HUES64 (cell line): ENCODE data around the gene WARS2.

Experiments
- H3K27ac ChIP-seq: 2 replicates; pipeline ENCODE4 v1.7.0; 2013; ENCODE audit warnings: low read depth, low read length, inconsistent platforms
- H3K27me3 ChIP-seq: 2 replicates; pipeline ENCODE4 v1.6.1; 2013; ENCODE audit warnings: mild to moderate bottlenecking, low read length; ENCODE audit not compliant: insufficient read depth
- H3K36me3 ChIP-seq: 2 replicates; pipeline ENCODE4 v1.6.1; 2013; ENCODE audit warnings: mild to moderate bottlenecking, low read length; ENCODE audit not compliant: insufficient read depth
- H3K4me1 ChIP-seq: 2 replicates; pipeline ENCODE4 v1.6.1; 2013; ENCODE audit warnings: mild to moderate bottlenecking, low read length, moderate library complexity; ENCODE audit not compliant: insufficient read depth
- H3K4me3 ChIP-seq: 2 replicates; pipeline ENCODE4 v1.5.1; 2013; ENCODE audit warnings: mild to moderate bottlenecking, low read length, moderate library complexity
- H3K9ac ChIP-seq: 2 replicates; pipeline ENCODE4 v1.6.1; 2013; ENCODE audit warnings: mild to moderate bottlenecking, low read depth, low read length
- H3K9me3 ChIP-seq: 2 replicates; pipeline ENCODE4 v1.6.1; 2013; ENCODE audit warnings: low read depth, low read length; ENCODE audit not compliant: insufficient read depth
- WGBS: fragments of 150-250, 120-280 bp; methylation state at CpG from one replicate; pipeline ENCODE4 v1.1.7; 2013; ENCODE audit warnings: missing lambda C conversion rate; 5-methylcytosine and 5-hydroxymethylcytosine counted together

Gene WARS2

GRCh38 chr1:119112791-119113190, 27.7 kb downstream of the WARS2 start:
- H3K27me3 ChIP-seq = no peaks in the 10 kb centered on the region
- no peaks in the 10 kb centered on the region for H3K9me3 ChIP-seq
- peaks cover 21% of the 10 kb centered on the region for H3K4me1 ChIP-seq
- no peaks in the 10 kb centered on the region for H3K36me3 ChIP-seq
- no peak overlapping the region for H3K27ac ChIP-seq
- no peak overlapping the region for H3K4me3 ChIP-seq
- no peak overlapping the region for H3K9ac ChIP-seq
- 93% methylated on average over 1 of the region's 1 CpG for WGBS

DNA sequence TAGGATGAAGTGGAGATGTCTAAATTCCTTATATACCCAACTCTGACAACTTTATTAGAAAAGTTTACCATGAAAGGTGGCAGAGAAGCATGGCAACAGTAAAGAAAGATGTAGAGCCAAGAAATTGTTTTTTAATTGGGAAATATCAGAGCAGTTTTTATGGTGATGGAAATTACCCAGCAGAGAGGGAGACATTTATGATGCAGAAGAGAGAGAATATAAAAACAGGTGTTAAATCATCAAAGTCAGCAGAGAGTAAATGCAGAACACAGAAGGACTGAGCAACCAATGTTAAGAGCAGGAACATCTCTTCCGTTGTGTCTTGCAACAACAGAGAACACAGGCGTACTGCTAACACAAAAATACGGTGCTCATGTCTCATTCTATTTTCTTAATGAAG, 28.2 kb downstream of the WARS2 start:
- peaks cover 21% of the 10 kb centered on the region for H3K4me1 ChIP-seq
- 97% methylated on average over 3 of the region's 3 CpGs for WGBS
- H3K9me3 ChIP-seq = no peaks in the 10 kb centered on the region
- H3K4me3 ChIP-seq = no peak overlapping the region
- H3K9ac ChIP-seq = no peak overlapping the region
- H3K27me3 ChIP-seq = no peaks in the 10 kb centered on the region
- H3K36me3 ChIP-seq = no peaks in the 10 kb centered on the region
- H3K27ac ChIP-seq = no peak overlapping the region

- no peaks in the 10 kb centered on the region for H3K27me3 ChIP-seq
- H3K36me3 ChIP-seq = no peaks in the 10 kb centered on the region
- no peak overlapping the region for H3K4me3 ChIP-seq
- H3K9me3 ChIP-seq = no peaks in the 10 kb centered on the region
- WGBS = 90% methylated on average over 1 of the region's 1 CpG
- no peak overlapping the region for H3K27ac ChIP-seq
- no peak overlapping the region for H3K9ac ChIP-seq
- H3K4me1 ChIP-seq = no peaks in the 10 kb centered on the region
Observed at GRCh38 chr1:119108988-119109387, 31.5 kb downstream of the WARS2 start.

DNA sequence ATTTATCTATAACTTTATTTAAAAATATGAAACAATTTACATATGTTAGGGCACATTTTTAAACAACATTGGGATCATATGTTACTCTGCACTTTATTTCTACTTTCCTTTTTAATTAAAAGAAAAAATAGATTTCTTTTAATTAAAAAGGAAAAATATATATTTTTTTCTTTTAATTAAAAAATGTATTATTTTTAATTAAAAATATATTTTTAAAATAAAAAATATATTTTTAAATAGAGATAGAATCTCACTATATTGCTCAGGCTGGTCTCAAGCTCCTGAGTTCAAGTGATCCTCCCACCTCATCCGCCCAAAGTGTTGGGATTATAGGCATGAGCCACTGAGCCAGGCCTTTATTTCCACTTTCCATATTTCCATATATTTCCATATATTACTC, 36.7 kb downstream of the WARS2 start:
- no peaks in the 10 kb centered on the region for H3K4me1 ChIP-seq
- H3K4me3 ChIP-seq = no peak overlapping the region
- H3K27me3 ChIP-seq = no peaks in the 10 kb centered on the region
- H3K9me3 ChIP-seq = no peaks in the 10 kb centered on the region
- WGBS = 97% methylated on average over 1 of the region's 1 CpG
- no peaks in the 10 kb centered on the region for H3K36me3 ChIP-seq
- no peak overlapping the region for H3K9ac ChIP-seq
- H3K27ac ChIP-seq = no peak overlapping the region

DNA sequence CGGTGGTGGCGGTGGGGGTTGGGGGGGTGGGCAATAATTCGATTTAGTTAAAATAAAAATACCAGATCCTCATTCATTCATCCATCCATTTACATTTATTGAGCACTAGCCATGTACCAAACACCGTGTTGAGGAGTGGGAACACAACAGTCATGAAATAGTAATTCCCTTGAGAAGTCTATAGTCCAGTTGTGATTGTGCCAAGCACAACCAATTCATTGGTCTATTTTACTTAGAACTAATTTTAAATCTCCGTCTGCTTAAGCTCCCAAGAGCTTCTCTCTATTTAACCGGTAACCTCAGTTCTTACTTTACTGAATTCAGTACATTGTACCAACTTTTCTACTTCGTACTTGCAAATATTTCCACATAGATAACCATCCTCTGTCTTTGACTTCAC, 38.4 kb downstream of the WARS2 start:
- H3K9me3 ChIP-seq = no peaks in the 10 kb centered on the region
- H3K4me3 ChIP-seq = no peak overlapping the region
- 89% methylated on average over 4 of the region's 7 CpGs for WGBS
- 0 out of 2 replicates have a peak, but pooled peaks cover 5% of the 10 kb centered on the region for H3K4me1 ChIP-seq
- H3K36me3 ChIP-seq = no peaks in the 10 kb centered on the region
- no peaks in the 10 kb centered on the region for H3K27me3 ChIP-seq
- no peak overlapping the region for H3K9ac ChIP-seq
- H3K27ac ChIP-seq = no peak overlapping the region

DNA sequence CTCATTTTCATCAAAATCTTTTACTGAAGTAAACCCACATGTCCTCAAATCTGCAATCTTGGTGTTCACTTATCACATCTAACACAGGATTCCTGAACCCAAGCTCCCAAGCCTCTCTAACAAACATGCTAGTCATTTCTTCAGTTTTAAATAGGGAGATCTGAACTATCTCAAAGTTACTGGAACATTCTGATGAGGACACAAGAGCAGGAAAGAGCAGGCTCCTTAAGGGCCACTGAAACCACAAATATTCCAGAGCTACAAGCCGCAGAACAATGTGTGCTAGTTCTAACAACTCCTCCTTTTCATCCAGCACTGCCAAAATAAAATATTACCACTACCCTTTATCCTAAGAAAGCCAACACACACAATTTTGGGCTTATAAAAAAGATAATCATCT, 38.9 kb downstream of the WARS2 start:
- peaks cover 5% of the 10 kb centered on the region; the same call in 1 of the 2 replicates for H3K4me1 ChIP-seq
- H3K27me3 ChIP-seq = no peaks in the 10 kb centered on the region
- 92% methylated on average over 1 of the region's 1 CpG for WGBS
- no peaks in the 10 kb centered on the region for H3K36me3 ChIP-seq
- H3K9me3 ChIP-seq = no peaks in the 10 kb centered on the region
- H3K4me3 ChIP-seq = no peak overlapping the region
- H3K9ac ChIP-seq = no peak overlapping the region
- no peak overlapping the region for H3K27ac ChIP-seq

DNA sequence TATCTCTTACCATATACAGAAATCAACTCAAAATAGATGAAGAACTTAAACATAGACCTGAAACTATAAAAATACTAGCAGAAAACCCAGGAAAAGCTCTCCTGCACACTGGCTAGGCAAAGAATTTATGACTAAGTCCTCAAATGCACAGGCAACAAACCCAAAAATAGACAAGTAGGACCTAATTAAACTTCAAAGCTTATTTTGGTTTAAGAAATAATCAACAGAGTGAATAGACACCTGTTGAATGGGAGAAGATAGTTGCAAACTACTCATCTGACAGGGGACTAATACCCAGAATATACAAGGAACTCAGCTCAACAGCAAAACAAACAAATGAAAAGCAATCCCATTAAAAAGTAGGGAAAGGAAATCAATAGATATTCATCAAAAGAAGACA, 40.7 kb downstream of the WARS2 start:
- H3K9ac ChIP-seq = no peak overlapping the region
- H3K36me3 ChIP-seq = no peaks in the 10 kb centered on the region
- H3K27ac ChIP-seq = no peak overlapping the region
- no peaks in the 10 kb centered on the region for H3K27me3 ChIP-seq
- no peak overlapping the region for H3K4me3 ChIP-seq
- peaks cover 5% of the 10 kb centered on the region; the same call in 1 of the 2 replicates for H3K4me1 ChIP-seq
- no peaks in the 10 kb centered on the region for H3K9me3 ChIP-seq

- H3K27me3 ChIP-seq = no peaks in the 10 kb centered on the region
- no peaks in the 10 kb centered on the region for H3K9me3 ChIP-seq
- H3K27ac ChIP-seq = no peak overlapping the region
- H3K4me1 ChIP-seq = peaks cover 5% of the 10 kb centered on the region; the same call in 1 of the 2 replicates
- WGBS = 73% methylated on average over 3 of the region's 3 CpGs
- no peaks in the 10 kb centered on the region for H3K36me3 ChIP-seq
- no peak overlapping the region for H3K4me3 ChIP-seq
- H3K9ac ChIP-seq = no peak overlapping the region
Observed at GRCh38 chr1:119097380-119097779, 43.1 kb downstream of the WARS2 start.

DNA sequence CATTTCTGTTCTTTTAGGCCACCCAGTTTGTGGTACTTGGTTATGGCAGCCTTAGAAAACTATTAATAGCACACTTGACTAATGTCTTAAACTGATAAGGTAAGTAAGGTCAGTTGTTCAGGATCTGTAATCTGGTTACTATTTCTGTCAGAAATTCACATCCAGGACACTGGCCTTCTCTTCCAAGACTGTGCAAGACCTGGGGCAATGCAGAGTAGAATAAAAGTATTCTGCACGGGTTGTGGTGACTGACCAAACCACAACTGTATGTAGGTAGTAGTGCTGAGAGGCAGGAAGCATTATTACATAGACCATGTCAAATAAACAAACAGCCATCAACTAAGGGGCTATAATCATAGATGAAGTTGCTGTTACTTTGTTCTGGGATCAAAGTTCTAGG, 46.7 kb downstream of the WARS2 start:
- Histone ChIP-seq H3K27ac (no peak overlapping the region), H3K36me3 (no peaks in the 10 kb centered on the region), H3K4me1 (peaks cover 5% of the 10 kb centered on the region; the same call in 1 of the 2 replicates), H3K4me3 (no peak overlapping the region), H3K9me3 (0 out of 2 replicates have a peak, but pooled peaks cover 3% of the 10 kb centered on the region), H3K9ac (no peak overlapping the region), H3K27me3 (no peaks in the 10 kb centered on the region)
- no CpG with 5 or more reads among the region's 1 CpG for WGBS

GRCh38 chr1:119091618-119092017, 48.8 kb downstream of the WARS2 start:
- WGBS = 93% methylated on average over 4 of the region's 4 CpGs
- Histone ChIP-seq H3K27me3 (no peaks in the 10 kb centered on the region), H3K9me3 (0 out of 2 replicates have a peak, but pooled peaks cover 3% of the 10 kb centered on the region), H3K36me3 (no peaks in the 10 kb centered on the region), H3K27ac (no peak overlapping the region), H3K4me1 (peaks cover 14% of the 10 kb centered on the region), H3K9ac (no peak overlapping the region), H3K4me3 (no peak overlapping the region)

DNA sequence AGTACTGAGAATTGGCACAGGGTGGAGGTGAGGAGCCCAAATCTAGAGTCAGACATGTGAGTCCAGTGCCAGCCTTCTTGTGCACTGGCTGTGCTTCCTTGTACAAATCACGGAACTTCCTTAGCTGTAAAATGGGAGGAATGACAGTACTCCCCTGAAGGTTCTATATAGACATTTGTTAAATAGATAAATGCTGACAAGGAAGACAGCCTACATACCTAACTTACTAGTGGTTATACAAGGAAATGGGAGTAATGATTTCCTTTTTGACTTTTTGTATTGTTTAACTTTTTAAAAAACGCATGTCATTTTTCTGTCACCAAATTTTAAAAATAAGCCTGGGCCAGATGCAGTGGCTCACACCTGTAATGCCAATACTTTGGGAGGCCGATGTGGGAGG, 50.2 kb downstream of the WARS2 start:
- 0 out of 2 replicates have a peak, but pooled peaks cover 3% of the 10 kb centered on the region for H3K9me3 ChIP-seq
- no peak overlapping the region for H3K27ac ChIP-seq
- H3K9ac ChIP-seq = no peak overlapping the region
- H3K4me3 ChIP-seq = no peak overlapping the region
- no peaks in the 10 kb centered on the region for H3K27me3 ChIP-seq
- 96% methylated on average over 3 of the region's 3 CpGs for WGBS
- peaks cover 14% of the 10 kb centered on the region for H3K4me1 ChIP-seq
- H3K36me3 ChIP-seq = no peaks in the 10 kb centered on the region

DNA sequence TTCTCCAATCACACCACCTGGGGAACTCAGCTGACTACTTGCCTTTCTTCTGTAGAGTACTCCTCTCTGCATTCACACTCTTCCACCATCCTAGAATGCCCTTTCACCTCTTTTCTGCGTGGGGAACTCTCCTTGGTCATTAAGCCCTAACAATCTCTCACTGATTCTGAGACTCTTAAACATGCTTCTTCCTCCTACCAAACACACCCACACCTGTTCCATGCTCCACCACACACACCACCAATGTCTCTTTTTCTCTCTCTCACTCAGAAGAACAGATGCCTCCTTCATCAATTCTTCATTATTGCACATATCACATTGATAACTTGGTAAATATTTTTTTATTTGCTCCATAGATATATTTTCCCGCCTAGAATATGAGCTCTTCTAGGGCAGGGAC, 53.6 kb downstream of the WARS2 start:
- H3K4me3 ChIP-seq = no peak overlapping the region
- H3K4me1 ChIP-seq = peaks cover 14% of the 10 kb centered on the region
- H3K9me3 ChIP-seq = 0 out of 2 replicates have a peak, but pooled peaks cover 3% of the 10 kb centered on the region
- 81% methylated on average over 1 of the region's 2 CpGs for WGBS
- H3K27ac ChIP-seq = no peak overlapping the region
- no peaks in the 10 kb centered on the region for H3K36me3 ChIP-seq
- no peak overlapping the region for H3K9ac ChIP-seq
- H3K27me3 ChIP-seq = no peaks in the 10 kb centered on the region
